OCI-LY3 (cell line): ENCODE data around the gene ID3.

ENCODE experiments used
- H2AFZ ChIP-seq: fragments of 200-600, 300-600 bp; shearing (Covaris generic); 2 replicates; pipeline ENCODE4 v1.6.0; 2014; ENCODE audit warnings: antibody characterized with exemption, low read depth, low read length
- H3K27ac ChIP-seq: fragments of 200-600, 300-600 bp; sonication (generic); 2 replicates; pipeline ENCODE4 v1.5.1; 2014; ENCODE audit warnings: mild to moderate bottlenecking, low read length, moderate library complexity, mixed read lengths
- H3K27me3 ChIP-seq: fragments of 200-600, 300-600 bp; sonication (generic); 2 replicates; pipeline ENCODE4 v1.6.1; 2014; ENCODE audit warnings: low read depth, low read length, mixed read lengths
- H3K36me3 ChIP-seq: fragments of 200-600, 300-600 bp; sonication (generic); replicated peaks from 2 replicates; pipeline ENCODE3; 2014; ENCODE audit warnings: low read depth, low read length, mixed read lengths
- H3K4me1 ChIP-seq: fragments of 300-600, 200-600 bp; sonication (generic); 2 replicates; pipeline ENCODE4 v1.6.1; 2014; ENCODE audit warnings: low read length, mixed read lengths
- H3K4me2 ChIP-seq: fragments of 200-600, 300-600 bp; sonication (generic); 2 replicates; pipeline ENCODE4 v1.6.1; 2014; ENCODE audit warnings: low read length, mixed read lengths
- H3K4me3 ChIP-seq: fragments of 300-600, 200-600 bp; sonication (generic); 2 replicates; pipeline ENCODE4 v1.5.1; 2014; ENCODE audit warnings: antibody characterized with exemption, mild to moderate bottlenecking, low read length, moderate library complexity
- H3K79me2 ChIP-seq: fragments of 300-600, 200-600 bp; shearing (Covaris generic); 2 replicates; pipeline ENCODE4 v1.6.1; 2014; ENCODE audit warnings: mild to moderate bottlenecking, low read length, mixed read lengths
- H3K9ac ChIP-seq: fragments of 300-600, 200-600 bp; shearing (Covaris generic); 2 replicates; pipeline ENCODE4 v1.6.0; 2014; ENCODE audit warnings: mild to moderate bottlenecking, low read length, moderate library complexity
- H3K9me3 ChIP-seq: fragments of 200-600, 300-600 bp; shearing (Covaris generic); 2 replicates; pipeline ENCODE4 v1.6.1; 2014; ENCODE audit warnings: low read length, mixed read lengths; ENCODE audit not compliant: insufficient read depth
- H4K20me1 ChIP-seq: fragments of 200-600, 300-600 bp; sonication (generic); 2 replicates; pipeline ENCODE4 v1.6.1; 2016; ENCODE audit warnings: low read length, mixed read lengths; ENCODE audit not compliant: insufficient read depth
- EZH2phosphoT487 ChIP-seq: fragments of 200-600 bp; shearing (Covaris generic); IDR thresholded peaks from 2 replicates; pipeline ENCODE4 v1.6.1; 2018; ENCODE audit warnings: antibody characterized with exemption, mixed run types, low read depth
- TF ChIP-seq, protein P1 (sequence below): fragments of 200-600, 300-600 bp; sonication (generic); IDR thresholded peaks from 2 replicates; pipeline ENCODE4 v1.5.1; 2014; ENCODE audit warnings: antibody characterized with exemption, low read length, low read depth

Gene ID3

DNA sequence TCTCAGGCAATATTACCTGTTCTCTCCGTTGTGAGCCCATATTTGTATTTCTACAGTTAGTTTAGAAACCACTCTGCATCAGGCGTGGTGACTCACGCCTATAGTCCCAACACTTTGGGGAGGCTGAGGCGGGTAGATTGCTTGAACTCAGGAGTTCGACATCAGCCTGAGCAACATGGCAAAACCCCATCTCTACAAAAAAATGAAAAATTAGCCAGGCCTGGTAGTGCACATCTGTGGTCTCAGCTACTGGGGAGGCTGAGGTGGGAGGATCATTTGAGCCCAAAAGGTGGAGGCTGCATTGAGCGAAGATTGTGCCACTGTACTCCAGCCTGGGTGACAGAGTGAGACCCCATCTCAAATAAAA is 19.7 kb upstream of the ID3 start:
- H2AFZ ChIP-seq = no peak overlapping the region
- no peak overlapping the region for H3K27ac ChIP-seq
- TF ChIP-seq EZH2phosphoT487 = no peak
- TF ChIP-seq, protein P1, sequence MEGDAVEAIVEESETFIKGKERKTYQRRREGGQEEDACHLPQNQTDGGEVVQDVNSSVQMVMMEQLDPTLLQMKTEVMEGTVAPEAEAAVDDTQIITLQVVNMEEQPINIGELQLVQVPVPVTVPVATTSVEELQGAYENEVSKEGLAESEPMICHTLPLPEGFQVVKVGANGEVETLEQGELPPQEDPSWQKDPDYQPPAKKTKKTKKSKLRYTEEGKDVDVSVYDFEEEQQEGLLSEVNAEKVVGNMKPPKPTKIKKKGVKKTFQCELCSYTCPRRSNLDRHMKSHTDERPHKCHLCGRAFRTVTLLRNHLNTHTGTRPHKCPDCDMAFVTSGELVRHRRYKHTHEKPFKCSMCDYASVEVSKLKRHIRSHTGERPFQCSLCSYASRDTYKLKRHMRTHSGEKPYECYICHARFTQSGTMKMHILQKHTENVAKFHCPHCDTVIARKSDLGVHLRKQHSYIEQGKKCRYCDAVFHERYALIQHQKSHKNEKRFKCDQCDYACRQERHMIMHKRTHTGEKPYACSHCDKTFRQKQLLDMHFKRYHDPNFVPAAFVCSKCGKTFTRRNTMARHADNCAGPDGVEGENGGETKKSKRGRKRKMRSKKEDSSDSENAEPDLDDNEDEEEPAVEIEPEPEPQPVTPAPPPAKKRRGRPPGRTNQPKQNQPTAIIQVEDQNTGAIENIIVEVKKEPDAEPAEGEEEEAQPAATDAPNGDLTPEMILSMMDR = no peak
- no peak overlapping the region for H3K4me3 ChIP-seq
- H4K20me1 ChIP-seq = no peaks in the 10 kb centered on the region
- H3K9ac ChIP-seq = no peak overlapping the region
- H3K79me2 ChIP-seq = no peaks in the 10 kb centered on the region
- H3K36me3 ChIP-seq = no peaks in the 10 kb centered on the region
- no peaks in the 10 kb centered on the region for H3K9me3 ChIP-seq
- H3K27me3 ChIP-seq = no peaks in the 10 kb centered on the region
- peaks cover 42% of the 10 kb centered on the region for H3K4me1 ChIP-seq
- H3K4me2 ChIP-seq = no peak overlapping the region

GRCh38 chr1:23578311-23578996 is 19.2 kb upstream of the ID3 start:
- no peaks in the 10 kb centered on the region for H3K79me2 ChIP-seq
- peaks cover 42% of the 10 kb centered on the region for H3K4me1 ChIP-seq

GRCh38 chr1:23577056-23578004 is 18.0 kb upstream of the ID3 start:
- Histone ChIP-seq H3K9me3 (no peaks in the 10 kb centered on the region), H3K27me3 (no peaks in the 10 kb centered on the region), H3K79me2 (no peaks in the 10 kb centered on the region), H4K20me1 (no peaks in the 10 kb centered on the region), H3K4me2 (peak overlapping the region; percentile 87), H3K9ac (peak overlapping the region; percentile 34), H3K36me3 (no peaks in the 10 kb centered on the region), H2AFZ (peak overlapping the region; percentile 70; the same call in 1 of the 2 replicates), H3K4me3 (peak overlapping the region; percentile 55), H3K4me1 (peaks cover 42% of the 10 kb centered on the region), H3K27ac (peak overlapping the region; percentile 73)
- no peak for TF ChIP-seq EZH2phosphoT487
- TF ChIP-seq, protein P1 = no peak

More at GRCh38 chr1:23578311-23578996, 19.2 kb upstream of the ID3 start:
- no peaks in the 10 kb centered on the region for H3K36me3 ChIP-seq
- H3K4me2 ChIP-seq = peak overlapping the region; percentile 87
- no peak overlapping the region for H3K9ac ChIP-seq
- TF ChIP-seq EZH2phosphoT487 = no peak
- TF ChIP-seq, protein P1 = no peak
- no peak overlapping the region for H2AFZ ChIP-seq
- no peaks in the 10 kb centered on the region for H3K27me3 ChIP-seq
- H3K27ac ChIP-seq = no peak overlapping the region; the same call in 1 of the 2 replicates
- 0 out of 2 replicates have a peak overlapping the region, but pooled peaks have one; percentile 8 for H3K4me3 ChIP-seq
- H4K20me1 ChIP-seq = no peaks in the 10 kb centered on the region
- no peaks in the 10 kb centered on the region for H3K9me3 ChIP-seq
